ELF-1 (cell line): ENCODE results near the gene TRABD2A.
A peak's percentile ranks its signal among the peaks of the same experiment; 100 is the strongest.
"Not testable (repeated sequence)": the region's sequence is repeated elsewhere in the genome, so short reads cannot be mapped to it uniquely, and the experiment has no call there.

Experiments used
- DNase-seq: peaks from one replicate; pipeline ENCODE4 v3.0.0-alpha.2; 2016; ENCODE audit warnings: low read depth, low spot score

Gene TRABD2A

DNA sequence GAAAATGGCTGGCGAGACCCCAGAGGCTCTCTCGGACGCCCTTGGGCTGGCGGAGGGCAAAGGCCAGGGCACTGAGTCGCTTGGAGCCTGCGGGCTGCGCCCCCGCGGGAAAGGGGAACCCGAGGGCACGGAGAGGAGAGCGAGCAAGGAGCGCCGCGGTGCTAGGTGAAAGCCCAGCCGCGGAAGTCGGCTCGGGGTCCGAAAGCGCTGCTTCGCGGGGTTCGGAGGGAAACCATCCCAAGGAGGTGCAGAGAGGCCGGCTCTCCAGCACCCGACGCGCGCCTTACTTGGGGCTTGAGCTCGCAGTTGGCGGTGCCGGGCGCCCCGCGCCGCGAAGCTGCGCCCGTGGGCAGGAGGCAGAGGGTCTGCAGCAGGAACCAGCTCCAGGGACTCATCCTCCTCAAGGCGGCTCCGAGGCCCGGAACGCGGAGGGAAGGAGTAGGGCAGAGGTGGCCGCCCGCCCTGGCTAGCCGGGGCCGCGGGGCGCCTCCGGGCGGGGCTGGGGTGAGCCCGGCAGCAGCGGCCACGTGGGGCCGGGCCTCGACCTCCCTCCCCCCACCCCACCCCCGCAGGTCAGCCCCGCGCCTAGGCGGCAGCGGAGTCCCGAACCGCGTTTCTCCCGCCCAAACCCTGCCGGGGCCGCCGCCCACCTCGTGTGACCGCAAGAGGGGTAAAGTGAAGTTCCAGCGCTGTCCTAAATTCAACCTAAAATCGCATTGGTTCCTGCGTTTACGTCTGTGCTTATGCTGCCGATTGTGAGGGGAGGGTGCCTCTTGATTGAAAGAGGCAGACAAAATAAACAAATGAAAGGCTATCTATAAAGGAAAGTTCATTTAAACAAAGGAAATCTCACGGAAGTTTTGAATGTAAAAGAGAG, at the start of gene TRABD2A:
TRABD2A (minus strand) TSS at position 440 of the 877 bp plus-strand sequence; CDS start at position 395, 45 bp downstream.
- DNase-seq = peak; percentile 51

- DNase-seq = no peak
Measured at GRCh38 chr2:84927275-84927627, 46.4 kb upstream of the TRABD2A start.

- peak; percentile 100 for DNase-seq
Measured at GRCh38 chr2:84925724-84926376, 45.0 kb upstream of the TRABD2A start.

- no peak for DNase-seq
Measured at GRCh38 chr2:84925336-84925723, 44.4 kb upstream of the TRABD2A start.

DNA sequence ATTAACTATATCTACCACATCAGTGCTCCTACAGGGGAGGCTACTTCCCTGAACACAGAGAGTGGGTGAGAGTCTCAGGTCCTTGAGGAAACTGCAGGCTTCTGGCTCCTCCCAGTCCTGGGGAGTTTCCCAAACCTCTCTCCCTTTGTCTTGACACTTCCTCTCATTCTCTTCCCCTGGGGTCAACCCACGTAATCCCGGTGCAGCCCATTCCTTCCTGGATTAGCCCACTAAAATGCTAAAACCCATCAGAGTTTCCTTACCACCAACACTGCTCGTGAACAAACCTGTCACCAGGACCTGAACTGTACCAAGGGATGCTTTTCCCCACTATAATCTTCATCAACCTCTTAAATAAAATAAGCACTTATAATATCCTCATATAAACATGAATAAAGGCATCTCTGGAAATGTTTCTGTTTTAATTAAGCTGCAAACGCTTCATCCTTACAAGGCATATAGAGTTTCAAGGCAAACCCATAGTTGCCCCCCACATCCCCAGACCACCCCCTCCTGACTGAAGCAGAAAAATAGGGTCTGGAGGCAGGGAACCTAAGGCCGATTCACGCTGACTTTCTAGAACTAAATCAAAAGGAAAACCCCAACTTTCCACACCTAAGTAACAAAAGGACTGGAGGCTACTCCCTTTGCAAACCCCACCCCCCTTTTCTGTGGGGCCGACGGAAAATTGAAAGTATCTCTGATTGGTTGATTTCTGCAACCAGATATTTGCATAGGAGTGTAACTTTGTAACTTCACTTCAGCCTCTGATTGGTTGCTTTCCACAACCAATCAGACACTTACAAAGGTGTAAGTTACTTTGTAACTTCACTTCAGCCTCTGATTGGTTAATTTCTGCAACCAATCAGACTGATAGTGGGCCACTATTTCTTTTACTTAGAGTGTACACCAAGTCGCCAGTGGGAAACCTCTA, 43.6 kb upstream of the TRABD2A start:
- DNase-seq = no peak

- no peak for DNase-seq
Measured at GRCh38 chr2:84923009-84923408, 42.1 kb upstream of the TRABD2A start.

- peak; percentile 31 for DNase-seq
Measured at GRCh38 chr2:84919885-84920580, 39.1 kb upstream of the TRABD2A start.

DNA sequence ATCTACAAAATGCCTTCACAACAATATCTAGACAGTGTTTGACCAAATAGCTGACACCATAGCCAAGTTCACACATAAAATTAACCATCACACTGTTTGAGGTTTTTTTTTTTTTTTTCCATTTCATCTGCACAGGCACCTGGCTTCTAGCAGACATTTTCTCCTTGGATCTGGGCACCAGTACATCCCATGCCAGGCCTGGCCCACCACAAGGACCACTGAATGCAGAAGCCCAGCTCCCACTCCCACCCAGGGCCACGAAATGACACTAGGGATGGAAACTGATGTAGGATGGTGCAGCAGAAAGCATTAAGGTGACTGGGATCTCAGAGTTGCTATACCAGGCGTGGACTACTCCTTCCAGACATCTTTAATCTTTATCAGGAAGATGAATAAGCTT, 37.5 kb upstream of the TRABD2A start:
- no peak for DNase-seq

DNA sequence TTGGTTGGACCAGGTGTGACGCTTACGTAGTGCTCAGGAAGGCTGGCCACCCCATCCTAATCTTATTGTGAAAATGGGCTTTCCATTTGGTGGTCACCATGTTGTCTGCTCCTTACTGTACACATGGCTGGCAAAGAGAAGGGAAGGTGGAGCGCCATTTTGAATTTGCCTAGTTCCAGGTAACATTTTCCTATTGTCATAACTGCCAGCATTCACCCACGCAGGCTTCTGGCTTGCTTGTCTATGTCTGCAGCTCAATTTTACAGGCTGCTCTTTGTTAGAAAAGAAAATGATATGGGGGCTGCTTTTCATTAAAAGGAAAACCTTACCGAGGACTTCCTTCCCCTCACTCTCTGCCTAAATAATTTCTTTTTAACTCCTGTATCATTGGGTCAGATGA, 36.9 kb upstream of the TRABD2A start:
- not testable (repeated sequence) for DNase-seq

- not testable (repeated sequence) for DNase-seq
Measured at GRCh38 chr2:84915675-84916074, 34.8 kb upstream of the TRABD2A start.

DNA sequence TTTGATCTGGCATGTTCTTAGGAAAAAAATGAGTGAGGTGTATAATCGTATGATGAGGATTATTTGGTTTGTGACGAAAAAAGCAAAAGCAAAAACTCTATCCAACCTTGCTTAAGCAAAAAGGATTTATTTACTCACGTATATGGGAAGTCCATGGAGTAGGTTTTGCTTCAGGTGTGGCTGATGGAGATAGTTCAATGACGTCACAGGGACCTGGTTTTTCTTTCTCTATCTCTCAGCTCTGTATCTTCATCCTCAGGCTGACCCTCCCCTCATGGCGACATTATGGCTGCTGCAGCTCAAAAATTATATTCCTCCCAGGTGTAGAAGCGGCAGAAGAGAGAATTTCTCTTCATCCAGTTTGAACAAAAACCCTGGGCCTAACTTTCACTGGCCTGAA, 33.5 kb upstream of the TRABD2A start:
- DNase-seq = no peak

DNA sequence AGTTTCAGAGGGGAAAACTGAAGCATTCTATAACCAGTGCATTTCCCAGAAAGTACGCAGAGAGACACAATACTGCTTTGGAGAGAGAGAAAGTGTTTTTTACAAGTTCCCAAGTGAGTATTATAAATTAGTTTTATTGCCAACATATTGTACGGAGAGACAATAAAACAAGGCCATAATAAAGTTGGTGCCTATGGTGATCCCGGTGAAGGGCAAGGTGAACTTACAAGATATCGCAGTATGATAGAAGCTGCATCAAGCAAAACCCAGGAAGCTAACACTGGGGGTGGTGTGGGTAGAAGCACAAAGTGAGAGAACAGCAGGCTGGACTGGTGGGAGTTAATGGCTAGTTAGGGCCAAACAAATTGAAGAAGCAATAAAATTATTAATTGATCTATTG, 32.1 kb upstream of the TRABD2A start:
- DNase-seq = no peak

DNA sequence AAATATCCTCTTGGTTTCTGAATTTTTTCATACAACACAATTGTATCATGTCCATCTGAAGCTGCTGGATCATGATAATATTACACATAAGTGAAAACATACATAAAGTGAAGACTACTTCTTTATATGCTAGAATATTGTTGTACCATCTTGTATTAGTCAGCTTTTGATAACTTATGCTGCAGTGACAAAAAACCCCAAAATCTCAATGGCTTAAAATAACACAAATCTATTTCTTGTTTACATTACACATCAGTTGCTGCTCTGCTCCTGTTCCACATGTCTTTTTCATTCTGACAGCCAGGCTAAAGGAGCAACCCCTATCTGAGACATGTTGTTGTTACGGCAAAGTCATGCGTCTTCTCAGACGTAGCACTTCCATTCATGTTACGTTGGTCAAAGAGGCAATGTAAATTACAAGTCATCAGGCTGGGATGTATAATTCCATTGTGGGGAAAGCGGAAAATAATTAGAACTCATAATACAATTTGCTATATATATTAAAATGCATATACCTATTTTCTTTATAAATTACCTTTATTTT, 30.3 kb upstream of the TRABD2A start:
- no peak for DNase-seq

- DNase-seq = no peak
Measured at GRCh38 chr2:84908948-84909713, 28.2 kb upstream of the TRABD2A start.

GRCh38 chr2:84906900-84907714, 26.2 kb upstream of the TRABD2A start:
- DNase-seq = peak; percentile 80

- DNase-seq = peak; percentile 18
Measured at GRCh38 chr2:84906108-84906899, 25.4 kb upstream of the TRABD2A start.

DNA sequence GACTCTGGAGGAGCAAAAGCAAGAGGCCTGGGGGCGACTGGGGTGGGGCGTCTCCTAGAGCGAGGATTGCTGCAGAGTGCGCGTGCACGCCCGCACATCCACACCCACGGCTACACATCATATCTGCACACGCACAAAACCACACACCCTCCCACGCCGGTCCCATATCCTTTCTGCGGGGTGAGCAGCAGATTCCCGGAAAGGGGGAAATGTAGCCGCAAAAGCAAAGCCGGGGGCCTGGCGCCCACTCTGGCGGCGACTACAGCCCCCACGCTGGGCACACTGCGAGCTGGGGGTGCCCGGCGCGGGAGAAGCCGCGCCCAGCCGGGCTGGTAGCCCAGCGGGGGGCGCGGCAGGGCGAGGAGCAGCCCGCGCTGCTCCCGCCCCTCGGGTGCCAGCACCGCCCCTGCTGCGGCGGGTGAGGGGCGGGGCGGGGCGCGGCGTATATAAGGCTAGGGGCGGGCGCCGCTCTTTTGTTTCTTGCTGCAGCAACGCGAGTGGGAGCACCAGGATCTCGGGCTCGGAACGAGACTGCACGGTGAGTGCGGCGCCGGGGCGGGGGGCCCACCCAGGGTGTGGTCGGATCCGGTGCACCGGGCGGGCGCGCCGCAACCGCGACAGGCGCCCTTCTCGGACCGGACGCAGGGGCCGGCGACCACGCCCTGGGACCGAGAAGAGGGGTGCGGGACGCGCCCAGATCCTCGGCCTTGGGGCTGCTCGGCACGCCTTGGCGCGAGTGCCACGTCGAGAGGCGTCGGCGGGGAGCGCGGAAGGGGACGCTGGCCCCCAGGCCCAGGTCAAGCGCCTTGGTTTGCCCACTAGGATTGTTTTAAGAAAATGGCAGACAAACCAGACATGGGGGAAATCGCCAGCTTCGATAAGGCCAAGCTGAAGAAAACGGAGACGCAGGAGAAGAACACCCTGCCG, 24.6 kb upstream of the TRABD2A start, which contains the start of gene TMSB10:
TMSB10 (plus strand) TSS at position 476 of the 927 bp plus-strand sequence.
- peak; percentile 82 for DNase-seq
